ENCODE measurements around the gene HEATR9. TPM values are rescaled to one million over a fixed set of nuclear protein-coding genes. Genes with fewer than 3 reads are reported as not detected.

The HEATR9 gene, protein sequence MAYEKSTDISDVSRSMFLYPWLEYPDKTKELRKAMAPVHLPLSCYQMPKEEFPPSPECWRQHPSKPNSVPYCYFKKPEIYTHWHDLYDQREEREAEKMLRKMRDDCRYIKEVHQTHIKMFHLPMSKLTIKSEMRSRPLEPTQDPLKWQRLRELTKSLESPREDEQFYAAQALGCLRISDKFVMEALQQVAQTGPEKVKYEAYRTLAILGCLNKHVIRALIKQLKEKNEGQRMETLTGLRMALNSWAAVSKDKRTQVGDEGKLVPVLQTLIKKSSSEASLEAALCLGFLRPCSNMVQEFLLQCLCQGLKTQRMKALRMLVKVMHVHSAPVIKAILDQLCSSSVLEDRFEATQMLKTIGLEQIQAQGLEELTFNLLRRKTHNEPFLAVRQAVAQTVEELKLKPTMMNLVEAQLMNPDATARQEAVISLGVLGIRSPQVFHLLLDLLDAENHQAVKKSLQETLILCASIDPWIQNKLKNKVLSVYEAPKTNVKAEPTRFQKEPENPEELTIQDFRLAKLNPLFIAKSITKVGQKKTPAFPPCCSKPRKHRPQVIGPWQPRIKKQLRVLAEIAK
- total RNA-seq (not detected), polyA plus RNA-seq (not detected)
- long read RNA-seq, donor 1: 0 reads
- long read RNA-seq, donor 2: 0 reads

DNA sequence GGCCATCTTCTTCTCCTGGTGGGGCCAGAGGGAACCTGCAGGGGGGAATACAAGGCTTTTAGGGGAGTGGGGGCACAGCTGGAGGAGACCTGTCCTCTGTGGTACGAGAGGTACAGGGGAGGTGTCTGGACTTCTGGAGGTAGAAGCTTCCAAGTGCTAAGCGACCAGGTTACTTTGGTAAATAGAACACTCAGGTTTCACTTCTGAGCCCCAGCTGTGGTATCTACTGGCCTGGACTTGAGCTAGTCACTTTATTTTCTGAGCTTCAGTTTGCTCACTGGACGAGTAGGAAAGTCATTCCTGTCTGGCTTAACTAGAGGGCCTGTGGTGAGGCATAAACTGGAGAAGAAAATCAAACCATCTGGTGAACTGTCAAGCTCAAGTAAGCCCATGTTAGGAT, at the start of gene HEATR9:
HEATR9 (minus strand) TSS at position 155 of the 400 bp plus-strand sequence; CDS start at position 6, 149 bp downstream.
- 90 to 91% methylated on average over 3 of the region's 3 CpGs for WGBS, 2 donors
- Histone ChIP-seq H3K4me3 (ENCODE audit: low read length in 2 of 2) (no peak within 1 kb of the TSS), H3K9me3 (ENCODE audit: control insufficient read depth, low read length) (no peaks in the 10 kb centered on the region), H3K36me3 (ENCODE audit: control insufficient read depth in 1 of 2, insufficient read depth in 2 of 2, low read length in 1 of 2) (no peaks in the 10 kb centered on the region), H3K4me1 (ENCODE audit: control insufficient read depth in 1 of 2, insufficient read depth in 2 of 2, low read length in 2 of 2) (no peaks in the 10 kb centered on the region), H3K27me3 (ENCODE audit: control insufficient read depth in 1 of 2, insufficient read depth in 2 of 2, low read length in 1 of 2) (no peaks in the 10 kb centered on the region), H3K27ac (ENCODE audit: low read depth in 1 of 2, low read length in 2 of 2) (no peak within 1 kb of the TSS)
- no peak for ATAC-seq (ENCODE audit: low FRiP score)
- no peak for DNase-seq
- intact Hi-C loops (cut with DNase I): no loop called here

DNA sequence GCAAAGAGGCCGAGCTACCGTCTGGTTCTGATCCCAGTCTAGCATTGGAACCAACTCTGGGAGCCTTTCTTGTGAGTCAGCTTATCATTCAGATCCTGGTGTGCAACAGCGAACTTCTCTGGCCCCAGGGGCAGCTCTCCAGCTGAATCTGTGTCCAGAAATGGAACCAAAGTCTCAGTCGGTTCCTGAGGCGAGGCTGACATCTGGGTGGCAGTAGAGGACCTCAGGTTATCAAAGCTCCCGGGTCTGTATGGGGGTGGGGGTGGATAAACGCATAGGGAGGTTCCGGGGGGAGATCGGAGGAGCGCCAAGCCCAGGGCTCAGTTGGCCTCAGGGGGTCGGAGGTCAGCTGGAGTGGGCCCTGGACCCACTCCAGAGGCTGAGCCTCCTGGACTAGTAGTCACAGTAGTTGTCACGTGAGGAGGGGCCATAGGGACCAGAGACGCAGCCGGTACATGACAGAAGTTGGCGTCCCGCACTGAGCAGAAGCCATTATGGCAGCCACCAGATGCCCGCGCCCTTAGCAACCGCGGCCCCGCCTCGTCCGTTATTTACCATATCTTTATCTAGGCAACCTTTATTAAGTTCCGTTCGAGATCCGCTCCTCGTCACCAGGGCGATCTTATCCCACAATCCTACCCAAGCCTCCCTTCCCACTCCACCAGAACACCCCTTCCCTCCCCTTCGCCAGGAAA, 49.0 kb upstream of the HEATR9 start:
- intact Hi-C loops (cut with DNase I): no loop called here
- no peaks in the 10 kb centered on the region for H3K27me3 ChIP-seq (ENCODE audit: control insufficient read depth in 1 of 2, insufficient read depth in 2 of 2, low read length in 1 of 2)
- H3K4me1 ChIP-seq (ENCODE audit: control insufficient read depth in 1 of 2, insufficient read depth in 2 of 2, low read length in 2 of 2): no peaks in the 10 kb centered on the region
- ATAC-seq (ENCODE audit: low FRiP score): no peak
- WGBS, 2 donors: 93 to 94% methylated on average over 29 of the region's 29 CpGs
- no peak overlapping the region for H3K27ac ChIP-seq (ENCODE audit: low read depth in 1 of 2, low read length in 2 of 2)
- DNase-seq: no peak
- no peak overlapping the region for H3K4me3 ChIP-seq (ENCODE audit: low read length in 2 of 2)
- no peaks in the 10 kb centered on the region for H3K36me3 ChIP-seq (ENCODE audit: control insufficient read depth in 1 of 2, insufficient read depth in 2 of 2, low read length in 1 of 2)
- H3K9me3 ChIP-seq (ENCODE audit: control insufficient read depth, low read length): no peaks in the 10 kb centered on the region

DNA sequence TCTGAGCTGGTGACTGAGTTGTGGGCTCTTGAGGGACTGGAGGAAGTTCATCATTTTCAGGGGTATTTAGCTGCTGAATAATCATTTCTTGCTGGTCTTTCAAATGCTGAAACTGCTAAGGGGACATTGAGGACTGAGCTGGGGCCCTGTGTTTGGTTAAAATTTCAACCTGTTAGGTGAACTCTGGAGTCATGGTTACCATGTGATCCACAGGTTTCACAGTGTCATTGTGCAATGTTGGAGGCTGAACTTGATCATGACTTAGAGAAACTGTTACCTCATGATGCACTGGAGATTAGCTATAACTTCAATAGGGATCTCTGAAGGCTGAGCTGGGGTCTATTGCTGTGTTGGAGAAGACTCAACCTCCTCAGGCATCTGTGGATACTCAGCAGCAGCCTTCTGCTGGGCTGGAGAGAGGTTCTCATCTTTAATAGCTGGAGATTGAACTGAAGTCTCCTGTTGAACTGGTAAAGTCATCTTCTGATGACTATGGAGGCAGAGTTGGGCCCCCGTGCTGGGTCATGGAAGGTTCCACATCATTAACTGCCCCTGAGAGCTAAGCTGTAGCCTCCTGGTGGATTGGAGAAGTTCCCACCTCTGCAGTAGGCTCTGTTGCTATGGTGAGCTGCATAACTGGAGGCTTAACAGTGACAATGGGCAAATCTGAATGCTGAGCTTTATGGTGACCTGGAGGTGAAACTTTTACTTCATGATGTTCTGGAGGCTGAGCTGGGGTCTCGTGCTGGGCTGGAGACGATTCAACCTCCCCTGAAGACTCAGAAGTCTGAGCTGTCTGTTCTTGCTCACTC, 46.7 kb upstream of the HEATR9 start:
- Histone ChIP-seq H3K4me3 (ENCODE audit: low read length in 2 of 2) (no peak overlapping the region), H3K27ac (ENCODE audit: low read depth in 1 of 2, low read length in 2 of 2) (no peak overlapping the region), H3K27me3 (ENCODE audit: control insufficient read depth in 1 of 2, insufficient read depth in 2 of 2, low read length in 1 of 2) (peaks cover 0 to under 1% of the 10 kb centered on the region in 2 donors), H3K36me3 (ENCODE audit: control insufficient read depth in 1 of 2, insufficient read depth in 2 of 2, low read length in 1 of 2) (no peaks in the 10 kb centered on the region), H3K9me3 (ENCODE audit: control insufficient read depth, low read length) (no peaks in the 10 kb centered on the region), H3K4me1 (ENCODE audit: control insufficient read depth in 1 of 2, insufficient read depth in 2 of 2, low read length in 2 of 2) (no peaks in the 10 kb centered on the region)
- 71 to 79% methylated on average over 3 of the region's 3 CpGs for WGBS, 2 donors
- ATAC-seq (ENCODE audit: low FRiP score) (no peak), DNase-seq (no peak)
- intact Hi-C loops (cut with DNase I): no loop called here

DNA sequence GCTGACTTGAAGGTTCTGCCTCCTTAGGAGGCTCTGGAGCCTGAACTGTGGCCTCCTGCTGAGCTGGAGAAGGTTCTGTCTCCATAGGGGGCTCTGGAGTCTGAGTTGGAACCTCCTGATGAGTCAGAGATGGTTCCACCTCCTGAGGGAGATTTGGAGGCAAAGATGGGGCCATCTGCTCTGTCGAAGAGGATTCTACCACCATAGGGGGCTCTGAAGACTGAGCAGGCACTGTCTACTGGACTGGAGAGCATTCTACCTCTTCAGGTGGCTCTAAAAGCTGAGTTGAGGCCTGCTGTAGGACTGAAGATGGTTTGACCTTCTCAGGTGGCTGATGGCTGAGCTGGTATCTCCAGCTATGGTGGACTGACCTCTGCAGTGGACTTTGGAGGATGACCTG, 45.7 kb upstream of the HEATR9 start:
- Histone ChIP-seq H3K27me3 (ENCODE audit: control insufficient read depth in 1 of 2, insufficient read depth in 2 of 2, low read length in 1 of 2) (peaks cover 0 to 2% of the 10 kb centered on the region in 2 donors), H3K36me3 (ENCODE audit: control insufficient read depth in 1 of 2, insufficient read depth in 2 of 2, low read length in 1 of 2) (no peaks in the 10 kb centered on the region), H3K27ac (ENCODE audit: low read depth in 1 of 2, low read length in 2 of 2) (no peak overlapping the region), H3K9me3 (ENCODE audit: control insufficient read depth, low read length) (no peaks in the 10 kb centered on the region), H3K4me3 (ENCODE audit: low read length in 2 of 2) (no peak overlapping the region), H3K4me1 (ENCODE audit: control insufficient read depth in 1 of 2, insufficient read depth in 2 of 2, low read length in 2 of 2) (no peaks in the 10 kb centered on the region)
- intact Hi-C loops (cut with DNase I): no loop called here
- no peak for DNase-seq
- 86 to 94% methylated on average over 1 of the region's 1 CpG for WGBS, 2 donors
- ATAC-seq (ENCODE audit: low FRiP score): no peak

DNA sequence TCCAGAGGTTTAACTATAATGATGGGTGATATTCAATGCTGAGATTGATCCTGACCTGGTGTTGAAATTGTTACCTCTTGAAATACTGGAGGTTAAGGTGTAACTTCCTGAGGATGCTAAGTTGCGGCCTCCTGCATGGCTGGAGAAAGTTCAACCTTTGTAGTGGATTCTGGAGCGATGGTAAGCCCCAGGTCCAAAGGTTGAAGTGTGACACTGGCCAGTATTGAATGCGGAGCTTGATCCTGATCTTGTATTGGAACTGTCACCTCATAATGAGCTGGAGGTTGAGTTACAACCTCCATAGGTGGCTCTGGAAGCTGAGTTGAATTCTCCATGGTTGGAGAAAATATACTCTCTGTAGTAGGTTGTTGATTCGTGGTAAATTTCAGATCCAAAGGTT, 44.9 kb upstream of the HEATR9 start:
- DNase-seq: no peak
- H3K9me3 ChIP-seq (ENCODE audit: control insufficient read depth, low read length): no peaks in the 10 kb centered on the region
- no peak overlapping the region for H3K27ac ChIP-seq (ENCODE audit: low read depth in 1 of 2, low read length in 2 of 2)
- H3K4me3 ChIP-seq (ENCODE audit: low read length in 2 of 2): no peak overlapping the region
- H3K4me1 ChIP-seq (ENCODE audit: control insufficient read depth in 1 of 2, insufficient read depth in 2 of 2, low read length in 2 of 2): no peaks in the 10 kb centered on the region
- H3K27me3 ChIP-seq (ENCODE audit: control insufficient read depth in 1 of 2, insufficient read depth in 2 of 2, low read length in 1 of 2): peaks cover 0 to 2% of the 10 kb centered on the region in 2 donors
- intact Hi-C loops (cut with DNase I): no loop called here
- WGBS, 2 donors: 83 to 85% methylated on average over 4 of the region's 4 CpGs
- no peak for ATAC-seq (ENCODE audit: low FRiP score)
- no peaks in the 10 kb centered on the region for H3K36me3 ChIP-seq (ENCODE audit: control insufficient read depth in 1 of 2, insufficient read depth in 2 of 2, low read length in 1 of 2)

DNA sequence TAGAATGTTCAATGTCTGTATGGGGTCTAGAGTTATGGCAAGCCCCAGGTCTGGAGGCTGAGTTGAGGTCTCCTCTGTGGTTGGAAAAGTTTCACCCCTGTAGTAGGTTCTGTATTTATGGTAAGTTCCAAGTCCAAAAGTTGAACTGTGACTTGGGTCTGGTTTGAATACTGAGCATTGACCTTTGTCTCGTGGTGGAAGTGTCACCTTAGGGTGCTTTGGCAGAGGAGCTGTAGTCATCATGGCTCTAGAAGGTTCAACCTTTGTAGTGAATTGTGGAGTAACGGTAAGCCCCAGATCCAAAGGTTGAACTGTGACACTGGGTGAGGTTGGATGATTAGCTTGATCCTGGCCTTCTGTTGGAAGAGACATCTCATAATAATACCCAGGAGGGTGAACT, 44.3 kb upstream of the HEATR9 start:
- intact Hi-C loops (cut with DNase I): no loop called here
- Histone ChIP-seq H3K4me1 (ENCODE audit: control insufficient read depth in 1 of 2, insufficient read depth in 2 of 2, low read length in 2 of 2) (no peaks in the 10 kb centered on the region), H3K4me3 (ENCODE audit: low read length in 2 of 2) (no peak overlapping the region), H3K27ac (ENCODE audit: low read depth in 1 of 2, low read length in 2 of 2) (no peak overlapping the region), H3K9me3 (ENCODE audit: control insufficient read depth, low read length) (no peaks in the 10 kb centered on the region), H3K36me3 (ENCODE audit: control insufficient read depth in 1 of 2, insufficient read depth in 2 of 2, low read length in 1 of 2) (no peaks in the 10 kb centered on the region), H3K27me3 (ENCODE audit: control insufficient read depth in 1 of 2, insufficient read depth in 2 of 2, low read length in 1 of 2) (peaks cover 0 to 2% of the 10 kb centered on the region in 2 donors)
- DNase-seq: no peak
- ATAC-seq (ENCODE audit: low FRiP score): no peak
- 77 to 85% methylated on average over 2 of the region's 2 CpGs for WGBS, 2 donors

DNA sequence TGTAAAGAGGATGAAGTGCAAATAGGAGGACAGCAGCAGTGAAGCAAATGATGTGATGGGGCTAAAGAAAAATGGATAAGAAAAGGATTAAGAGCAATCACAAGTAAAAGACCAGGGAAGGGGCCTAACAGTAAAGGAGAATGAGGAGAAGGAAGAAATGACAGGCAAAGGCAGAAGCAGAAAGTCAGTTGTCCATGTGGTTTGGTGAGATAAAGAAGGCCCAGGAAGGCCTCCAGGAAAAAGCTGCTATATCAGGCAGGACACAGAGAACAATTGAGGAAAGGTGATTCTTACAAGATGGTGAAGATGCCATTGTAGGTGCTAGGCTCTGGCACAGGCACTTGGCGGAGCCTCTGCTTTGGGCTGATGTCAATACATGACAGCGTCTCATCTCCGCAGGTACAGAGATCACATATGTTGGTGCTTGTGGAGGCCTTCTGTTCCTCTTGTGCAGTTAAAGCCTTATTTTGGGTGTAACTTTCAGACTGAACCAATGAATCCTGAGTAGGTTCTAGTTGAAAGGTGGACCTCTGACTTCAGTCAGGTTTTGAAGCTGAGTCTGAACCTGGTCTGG, 43.7 kb upstream of the HEATR9 start:
- DNase-seq: no peak
- Histone ChIP-seq H3K4me1 (ENCODE audit: control insufficient read depth in 1 of 2, insufficient read depth in 2 of 2, low read length in 2 of 2) (no peaks in the 10 kb centered on the region), H3K9me3 (ENCODE audit: control insufficient read depth, low read length) (no peaks in the 10 kb centered on the region), H3K27me3 (ENCODE audit: control insufficient read depth in 1 of 2, insufficient read depth in 2 of 2, low read length in 1 of 2) (peaks cover 0 to 2% of the 10 kb centered on the region in 2 donors), H3K36me3 (ENCODE audit: control insufficient read depth in 1 of 2, insufficient read depth in 2 of 2, low read length in 1 of 2) (no peaks in the 10 kb centered on the region), H3K27ac (ENCODE audit: low read depth in 1 of 2, low read length in 2 of 2) (no peak overlapping the region), H3K4me3 (ENCODE audit: low read length in 2 of 2) (no peak overlapping the region)
- intact Hi-C loops (cut with DNase I): no loop called here
- 95 to 97% methylated on average over 3 of the region's 3 CpGs for WGBS, 2 donors
- no peak for ATAC-seq (ENCODE audit: low FRiP score)

DNA sequence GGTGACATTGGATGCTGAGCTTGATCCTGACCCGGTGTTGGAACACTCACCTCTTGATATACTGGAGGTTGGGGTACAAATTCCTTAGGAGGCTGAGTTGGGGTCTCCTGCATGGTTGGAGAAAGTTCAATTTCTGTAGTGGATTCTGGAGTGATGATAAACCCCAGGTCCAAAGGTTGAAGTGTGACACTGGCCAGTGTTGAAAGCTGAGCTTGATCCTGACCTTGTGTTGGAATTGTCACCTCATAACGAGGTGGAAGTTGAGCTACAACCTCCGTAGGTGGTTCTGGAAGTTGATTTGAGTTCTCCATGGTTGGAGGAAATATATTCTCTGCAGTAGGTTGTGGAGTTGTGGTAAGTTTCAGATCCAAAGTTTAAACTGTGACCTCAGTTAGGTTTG, 40.7 kb upstream of the HEATR9 start:
- no peak for ATAC-seq (ENCODE audit: low FRiP score)
- WGBS, 2 donors: 85% methylated on average over 3 of the region's 3 CpGs
- no peak overlapping the region for H3K4me3 ChIP-seq (ENCODE audit: low read length in 2 of 2)
- no peaks in the 10 kb centered on the region for H3K9me3 ChIP-seq (ENCODE audit: control insufficient read depth, low read length)
- no peaks in the 10 kb centered on the region for H3K4me1 ChIP-seq (ENCODE audit: control insufficient read depth in 1 of 2, insufficient read depth in 2 of 2, low read length in 2 of 2)
- H3K36me3 ChIP-seq (ENCODE audit: control insufficient read depth in 1 of 2, insufficient read depth in 2 of 2, low read length in 1 of 2): no peaks in the 10 kb centered on the region
- intact Hi-C loops (cut with DNase I): no loop called here
- DNase-seq: no peak
- H3K27me3 ChIP-seq (ENCODE audit: control insufficient read depth in 1 of 2, insufficient read depth in 2 of 2, low read length in 1 of 2): peaks cover 0 to 2% of the 10 kb centered on the region in 2 donors
- H3K27ac ChIP-seq (ENCODE audit: low read depth in 1 of 2, low read length in 2 of 2): no peak overlapping the region

Data from aorta (tissue), 5 donors.